ENCODE data around the gene LIFR.
A peak's percentile ranks its signal among the peaks of the same experiment; 100 is the strongest.

The LIFR gene

GRCh38 chr5:38441453-38442246 lies 114.8 kb downstream of the LIFR start:
- peak; percentile 91 for DNase-seq (ENCODE audit: low spot score)

- DNase-seq (ENCODE audit: low spot score) = no peak
Observed at GRCh38 chr5:38438757-38439156, 117.7 kb downstream of the LIFR start.

GRCh38 chr5:38434966-38435705 lies 121.3 kb downstream of the LIFR start:
- DNase-seq (ENCODE audit: low spot score) = no peak

GRCh38 chr5:38433160-38433861 lies 123.1 kb downstream of the LIFR start:
- no peak for DNase-seq (ENCODE audit: low spot score)

- no peak for DNase-seq (ENCODE audit: low spot score)
Observed at GRCh38 chr5:38431242-38431853, 125.1 kb downstream of the LIFR start.

- no peak for DNase-seq (ENCODE audit: low spot score)
Observed at GRCh38 chr5:38426986-38427950, 129.2 kb downstream of the LIFR start.

GRCh38 chr5:38426490-38426889 lies 130.0 kb downstream of the LIFR start:
- DNase-seq (ENCODE audit: low spot score) = no peak

Measured in LoVo (cell line).